Measurements from ENCODE around the gene NRCAM.

DNA sequence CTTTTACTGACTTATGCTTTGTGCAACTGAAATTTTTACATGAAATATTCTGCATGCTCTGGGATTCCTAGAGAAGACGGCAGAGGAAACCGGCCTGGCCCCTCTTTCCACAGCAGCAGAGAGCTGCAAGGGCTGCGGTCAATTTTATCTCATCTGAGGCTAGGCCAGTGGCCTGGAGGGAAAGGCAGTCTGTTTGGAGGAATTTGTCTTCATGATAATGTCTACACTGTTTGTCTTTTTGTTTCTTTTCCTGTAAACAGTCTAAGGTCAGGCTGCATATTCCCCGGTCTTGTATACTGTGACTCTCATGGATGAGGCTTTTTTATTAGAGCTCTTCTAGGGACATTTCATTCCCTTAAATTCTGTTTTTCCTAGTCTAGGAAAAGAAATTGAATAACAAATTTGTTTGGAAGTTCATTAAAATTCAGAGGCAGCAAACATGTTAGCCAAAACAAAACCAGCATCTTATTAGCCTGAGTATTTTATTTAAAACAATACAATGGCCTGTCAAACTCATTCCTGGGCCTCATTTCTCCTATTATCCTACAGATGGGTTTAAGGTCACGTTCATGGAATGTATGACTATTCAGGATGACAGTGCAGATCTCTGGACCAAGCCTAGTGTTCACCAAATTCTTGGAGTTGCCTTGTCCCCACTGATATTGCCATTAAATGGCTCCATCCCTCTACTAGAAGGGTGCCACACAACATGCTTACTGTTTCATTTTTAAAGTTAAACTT, 352.5 kb downstream of the NRCAM start:
- TF ChIP-seq, protein P1, sequence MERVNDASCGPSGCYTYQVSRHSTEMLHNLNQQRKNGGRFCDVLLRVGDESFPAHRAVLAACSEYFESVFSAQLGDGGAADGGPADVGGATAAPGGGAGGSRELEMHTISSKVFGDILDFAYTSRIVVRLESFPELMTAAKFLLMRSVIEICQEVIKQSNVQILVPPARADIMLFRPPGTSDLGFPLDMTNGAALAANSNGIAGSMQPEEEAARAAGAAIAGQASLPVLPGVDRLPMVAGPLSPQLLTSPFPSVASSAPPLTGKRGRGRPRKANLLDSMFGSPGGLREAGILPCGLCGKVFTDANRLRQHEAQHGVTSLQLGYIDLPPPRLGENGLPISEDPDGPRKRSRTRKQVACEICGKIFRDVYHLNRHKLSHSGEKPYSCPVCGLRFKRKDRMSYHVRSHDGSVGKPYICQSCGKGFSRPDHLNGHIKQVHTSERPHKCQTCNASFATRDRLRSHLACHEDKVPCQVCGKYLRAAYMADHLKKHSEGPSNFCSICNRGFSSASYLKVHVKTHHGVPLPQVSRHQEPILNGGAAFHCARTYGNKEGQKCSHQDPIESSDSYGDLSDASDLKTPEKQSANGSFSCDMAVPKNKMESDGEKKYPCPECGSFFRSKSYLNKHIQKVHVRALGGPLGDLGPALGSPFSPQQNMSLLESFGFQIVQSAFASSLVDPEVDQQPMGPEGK (CRISPR knock-in tag; IDR thresholded peaks at IDR 0.05; ENCODE audit: borderline replicate concordance) = no peak
- TF ChIP-seq ZFP30 (CRISPR knock-in tag; IDR thresholded peaks at IDR 0.05) = no peak
- no peak for TF ChIP-seq ARNTL (CRISPR knock-in tag; IDR thresholded peaks at IDR 0.05; ENCODE audit: borderline replicate concordance, low read depth)
